Measurements from ENCODE around the gene MCTS1.
"Not testable (repeated sequence)": the region's sequence is repeated elsewhere in the genome, so short reads cannot be mapped to it uniquely, and the experiment has no call there.

MCTS1 gene, protein sequence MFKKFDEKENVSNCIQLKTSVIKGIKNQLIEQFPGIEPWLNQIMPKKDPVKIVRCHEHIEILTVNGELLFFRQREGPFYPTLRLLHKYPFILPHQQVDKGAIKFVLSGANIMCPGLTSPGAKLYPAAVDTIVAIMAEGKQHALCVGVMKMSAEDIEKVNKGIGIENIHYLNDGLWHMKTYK

GRCh38 chrX:120603707-120604360 lies at the start of gene MCTS1:
Gene MCTS1, plus strand, starts transcription at chrX:120604101. Its CDS starts 136 bp downstream, at chrX:120604237.
- H3K27ac ChIP-seq = peak within 1 kb of the TSS; percentile 92
- DNase-seq (ENCODE audit: low read depth, low spot score) = peak; percentile 87

DNA sequence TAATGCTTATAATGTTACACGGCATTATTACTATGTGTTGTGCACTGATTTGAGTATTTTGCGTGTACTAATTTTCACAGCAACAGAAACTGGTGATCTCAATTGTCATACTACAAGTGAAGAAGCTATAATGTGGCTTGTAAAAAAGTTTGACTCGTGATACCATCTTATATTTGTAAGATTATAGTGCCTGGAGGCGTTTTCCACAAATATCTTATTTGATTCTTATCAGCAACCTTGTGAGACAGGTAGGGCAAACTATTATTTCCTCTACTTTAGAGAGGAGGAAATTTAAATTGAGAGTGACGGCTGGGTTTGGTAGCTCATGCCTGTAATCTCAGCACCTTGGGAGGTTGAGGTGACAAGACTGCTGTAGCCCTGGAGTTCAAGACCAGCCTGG lies 47.6 kb upstream of the MCTS1 start:
- no peak overlapping the region for H3K27ac ChIP-seq
- DNase-seq (ENCODE audit: low read depth, low spot score) = no peak

GRCh38 chrX:120559804-120560203 lies 44.1 kb upstream of the MCTS1 start:
- no peak for DNase-seq (ENCODE audit: low read depth, low spot score)
- H3K27ac ChIP-seq = peak overlapping the region; percentile 90

DNA sequence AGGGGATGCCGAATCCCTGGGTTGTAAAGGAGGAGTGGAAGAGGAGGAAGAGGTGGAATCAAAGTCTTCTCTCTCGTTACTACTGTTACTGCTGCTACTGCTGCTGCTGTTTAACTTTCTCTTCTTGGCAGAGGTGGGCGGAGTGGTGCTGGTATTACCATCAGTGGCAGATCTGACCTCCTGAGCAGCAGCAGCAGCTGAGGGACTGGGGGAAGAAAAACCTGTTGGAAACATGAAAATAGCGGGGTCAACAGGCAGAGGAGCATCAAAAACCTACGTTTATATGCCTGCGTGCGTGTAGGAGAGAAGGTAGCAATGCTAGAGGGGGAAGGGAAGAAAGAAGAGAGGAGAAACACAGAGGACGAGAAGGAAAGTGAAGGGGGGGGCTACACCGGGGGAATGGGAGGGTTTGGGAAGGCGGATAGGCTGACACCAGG lies 43.5 kb upstream of the MCTS1 start:
- no peak for DNase-seq (ENCODE audit: low read depth, low spot score)
- H3K27ac ChIP-seq = peak overlapping the region; percentile 90

DNA sequence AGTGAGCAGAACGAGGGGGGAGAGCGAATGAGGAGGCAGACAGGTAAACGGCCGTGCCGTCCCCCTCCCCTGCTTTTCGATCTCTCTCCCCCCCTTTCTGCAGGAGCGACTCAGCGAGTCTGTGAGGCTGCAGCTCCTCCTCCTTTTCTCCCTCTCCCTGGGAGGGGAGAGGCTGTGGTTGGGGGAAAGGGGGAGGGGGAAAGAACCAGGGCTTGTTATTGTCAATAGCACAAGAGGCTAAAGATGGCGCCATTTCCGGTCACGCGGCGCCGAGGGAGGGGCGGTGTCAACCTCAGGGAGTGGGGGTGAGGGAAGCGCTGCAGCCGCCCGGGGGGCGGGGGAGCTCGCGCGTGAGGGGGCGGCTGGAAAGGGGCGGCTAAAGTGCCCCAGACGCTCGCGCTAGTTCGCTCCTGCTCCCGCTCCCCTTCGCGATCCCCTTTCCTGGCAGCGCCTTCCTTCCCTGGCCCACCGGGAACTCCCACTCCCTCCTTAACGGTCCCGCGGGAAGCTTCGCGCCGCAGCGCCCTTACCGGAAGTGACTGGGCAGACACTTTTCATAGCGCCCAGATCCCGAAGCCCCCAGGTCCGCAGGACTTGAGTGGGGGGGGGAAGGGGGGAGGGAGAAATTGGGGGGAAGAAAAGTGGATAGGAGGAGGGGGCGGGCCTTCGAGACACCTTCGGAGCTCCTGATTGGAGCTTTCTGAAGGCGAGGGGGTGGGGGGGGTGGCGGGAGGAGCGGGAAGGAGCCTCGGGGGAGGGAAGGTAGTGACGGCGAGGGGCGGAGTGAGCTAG lies 42.9 kb upstream of the MCTS1 start, which contains the start of gene CUL4B:
Gene CUL4B (minus strand): TSS at position 121 of the 792 bp plus-strand sequence. CDS start 324 bp downstream, outside the sequence.
- peak within 1 kb of the TSS; percentile 90 for H3K27ac ChIP-seq
- DNase-seq (ENCODE audit: low read depth, low spot score) = peak; percentile 78

DNA sequence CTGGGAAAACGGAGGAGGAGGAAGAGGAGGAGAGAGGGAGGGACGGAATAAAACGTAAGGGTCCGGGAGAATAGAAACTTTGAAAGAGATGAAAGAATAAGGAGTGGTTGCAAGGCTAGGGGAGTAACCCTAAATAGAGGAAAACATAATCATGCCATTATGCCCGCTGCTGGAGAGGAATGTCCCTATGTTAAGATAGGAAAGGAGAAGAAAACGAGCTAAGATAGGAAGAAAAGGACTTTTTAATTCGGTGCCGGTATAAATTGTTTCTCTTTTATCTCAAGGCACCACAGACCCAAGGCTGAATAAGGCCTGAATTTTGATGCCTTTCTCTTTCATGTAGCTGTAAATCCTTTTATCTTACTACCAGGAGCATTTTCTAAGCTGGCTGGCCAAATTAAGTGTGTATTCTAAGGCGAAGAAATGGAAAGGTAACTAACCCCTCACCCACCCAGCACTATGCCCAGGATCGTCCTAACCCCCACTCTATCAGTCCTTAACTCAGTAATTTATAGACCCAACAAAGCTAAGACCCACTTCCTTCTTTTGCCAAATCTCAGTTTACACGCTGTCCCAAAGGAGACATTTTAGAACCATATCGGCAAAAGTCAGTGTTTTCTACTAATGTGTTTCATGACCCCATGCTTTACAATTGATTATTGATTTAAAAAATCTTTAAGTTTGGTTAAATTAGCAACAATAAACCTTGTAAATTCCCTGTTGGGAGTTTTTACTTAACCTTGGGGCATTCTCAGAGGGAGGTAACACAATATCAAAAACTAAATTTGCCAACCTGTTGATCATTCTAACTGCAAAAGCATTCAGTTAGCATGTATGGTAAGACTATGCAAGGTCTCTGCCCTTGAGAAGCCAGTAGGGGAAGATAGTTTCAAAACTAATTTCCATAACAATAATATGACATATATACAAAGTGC lies 42.0 kb upstream of the MCTS1 start:
- no peak for DNase-seq (ENCODE audit: low read depth, low spot score)

GRCh38 chrX:120562569-120562926 lies 41.4 kb upstream of the MCTS1 start:
- no peak for DNase-seq (ENCODE audit: low read depth, low spot score)
- no peak overlapping the region for H3K27ac ChIP-seq

More for the DNA sequence above, 42.0 kb upstream of the MCTS1 start:
- H3K27ac ChIP-seq = peak overlapping the region; percentile 90

DNA sequence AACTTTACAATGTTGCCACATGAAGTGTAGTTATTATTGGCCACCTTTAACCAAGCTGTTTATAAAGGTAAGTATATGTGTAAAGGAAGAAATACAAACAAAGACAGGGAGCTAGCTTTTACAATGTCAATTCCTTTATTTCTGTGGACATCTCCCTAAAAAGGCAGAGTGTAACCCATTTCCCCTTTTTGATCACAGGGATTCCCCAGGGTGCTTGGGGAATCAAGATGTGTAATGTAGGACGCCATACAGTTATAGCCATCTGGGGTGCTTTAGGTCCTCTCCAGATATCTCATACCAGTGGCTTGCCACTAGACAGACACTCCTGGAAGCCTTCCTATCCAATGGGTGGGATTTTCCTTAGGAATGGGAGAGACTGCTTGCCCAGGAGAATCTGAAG lies 39.0 kb upstream of the MCTS1 start:
- no peak overlapping the region for H3K27ac ChIP-seq
- DNase-seq (ENCODE audit: low read depth, low spot score) = no peak

GRCh38 chrX:120566817-120567216 lies 37.1 kb upstream of the MCTS1 start:
- DNase-seq (ENCODE audit: low read depth, low spot score) = no peak
- H3K27ac ChIP-seq = no peak overlapping the region

- H3K27ac ChIP-seq = peak overlapping the region; percentile 38
- peak; percentile 22 for DNase-seq (ENCODE audit: low read depth, low spot score)
These were observed 35.9 kb upstream of the MCTS1 start for GRCh38 chrX:120568035-120568434.

DNA sequence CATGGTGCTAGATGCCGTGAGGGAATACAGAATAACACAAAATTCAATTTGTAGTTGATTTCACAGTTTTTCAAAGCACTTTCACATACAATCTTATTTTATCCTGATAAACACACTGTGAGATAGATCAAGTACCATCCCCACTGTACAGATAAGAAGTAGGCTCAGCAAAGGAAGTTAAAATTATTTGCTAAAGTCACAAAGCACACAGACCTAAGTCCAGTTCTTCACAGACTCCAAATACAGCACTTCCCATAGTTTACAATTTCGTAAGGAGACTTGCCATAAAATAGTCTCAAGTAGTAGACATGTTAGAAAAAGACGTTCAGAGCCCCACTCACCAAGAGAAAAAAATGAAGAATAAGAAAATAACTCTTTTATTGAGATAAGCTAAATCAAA lies 35.3 kb upstream of the MCTS1 start:
- no peak overlapping the region for H3K27ac ChIP-seq
- DNase-seq (ENCODE audit: low read depth, low spot score) = no peak

DNA sequence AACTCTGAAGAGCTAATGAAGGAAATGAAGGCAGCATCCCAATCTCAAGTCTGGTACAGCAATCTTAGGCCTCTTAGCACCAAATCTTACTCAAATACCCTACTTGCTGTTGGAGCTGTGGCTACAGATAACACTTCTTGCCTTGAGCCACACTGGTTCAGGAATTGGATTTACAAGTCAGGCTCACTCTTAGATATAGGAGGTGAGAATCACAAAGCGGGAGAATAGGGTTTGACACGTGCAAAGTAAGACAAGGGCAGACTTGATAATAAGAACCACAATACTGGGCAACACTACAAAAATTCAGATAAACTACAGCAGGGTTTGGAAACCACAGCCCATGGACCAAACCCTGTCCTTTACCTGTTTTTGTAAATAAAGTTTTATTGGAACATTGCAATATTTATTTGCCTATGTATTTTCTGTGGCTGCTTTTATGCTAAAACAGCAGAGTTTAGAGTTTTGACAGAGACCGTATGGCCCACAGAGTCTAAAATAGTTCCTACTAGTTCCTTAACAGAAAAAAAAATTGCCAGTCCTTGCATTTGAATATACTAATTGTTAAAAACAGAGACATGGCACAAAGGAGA lies 33.8 kb upstream of the MCTS1 start:
- H3K27ac ChIP-seq = no peak overlapping the region
- no peak for DNase-seq (ENCODE audit: low read depth, low spot score)

GRCh38 chrX:120573806-120574205 lies 30.1 kb upstream of the MCTS1 start:
- DNase-seq (ENCODE audit: low read depth, low spot score); H3K27ac ChIP-seq: not testable (repeated sequence)

- no peak for DNase-seq (ENCODE audit: low read depth, low spot score)
- no peak overlapping the region for H3K27ac ChIP-seq
These were observed 28.4 kb upstream of the MCTS1 start for GRCh38 chrX:120575379-120576114.

- no peak overlapping the region for H3K27ac ChIP-seq
- DNase-seq (ENCODE audit: low read depth, low spot score) = no peak
These were observed 18.2 kb upstream of the MCTS1 start for GRCh38 chrX:120585702-120586101.

- H3K27ac ChIP-seq = peak overlapping the region; percentile 92
- no peak for DNase-seq (ENCODE audit: low read depth, low spot score)
These were observed 471 bp downstream of the MCTS1 start for GRCh38 chrX:120604361-120604782.

DNA sequence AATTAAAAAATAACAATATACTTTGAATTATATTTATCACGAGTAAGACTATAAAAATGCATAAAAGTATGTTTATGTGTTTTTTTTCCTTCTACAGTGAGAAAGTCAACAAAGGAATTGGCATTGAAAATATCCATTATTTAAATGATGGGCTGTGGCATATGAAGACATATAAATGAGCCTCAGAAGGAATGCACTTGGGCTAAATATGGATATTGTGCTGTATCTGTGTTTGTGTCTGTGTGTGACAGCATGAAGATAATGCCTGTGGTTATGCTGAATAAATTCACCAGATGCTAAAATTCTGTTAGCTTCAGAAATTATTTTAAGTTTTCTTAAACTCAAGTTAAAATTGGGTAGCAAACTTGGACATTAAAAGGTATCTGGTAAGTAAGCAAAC lies 8.2 kb downstream of the MCTS1 start:
- no peak for DNase-seq (ENCODE audit: low read depth, low spot score)
- H3K27ac ChIP-seq = no peak overlapping the region

- DNase-seq (ENCODE audit: low read depth, low spot score) = no peak
- no peak overlapping the region for H3K27ac ChIP-seq
These were observed 10.9 kb downstream of the MCTS1 start for GRCh38 chrX:120614816-120615215.

DNA sequence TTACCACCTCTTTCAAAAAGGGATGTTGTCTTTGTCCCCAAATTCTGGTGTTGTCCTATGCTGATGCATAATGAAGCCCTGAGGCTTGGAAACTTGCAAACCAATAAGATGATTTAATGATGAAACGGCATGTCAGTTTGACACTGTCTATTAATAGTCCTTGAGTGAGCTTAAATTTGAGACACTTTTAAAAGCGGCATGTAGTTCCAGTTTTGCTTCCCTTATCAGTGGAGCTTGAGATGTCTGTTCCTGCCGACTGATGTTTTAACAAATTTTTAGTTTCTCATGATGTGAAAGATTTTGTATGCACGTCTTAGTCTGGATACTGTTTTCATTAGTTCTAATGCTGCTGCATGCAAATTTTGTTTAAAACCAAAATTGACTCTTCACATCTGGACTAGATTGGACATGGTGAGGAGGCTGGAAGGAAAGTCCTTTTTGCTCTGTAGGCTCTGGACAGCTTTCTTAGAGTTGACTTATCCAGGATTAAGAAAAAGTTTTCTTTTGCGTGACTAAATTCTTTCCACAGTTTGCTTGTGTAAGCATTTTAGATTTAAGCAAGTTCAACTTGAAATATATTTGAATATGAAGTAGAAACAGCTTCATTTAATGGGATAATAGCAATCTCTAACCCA lies 14.2 kb downstream of the MCTS1 start:
- no peak for DNase-seq (ENCODE audit: low read depth, low spot score)
- H3K27ac ChIP-seq = no peak overlapping the region
